ENCODE data around the gene SPEG. TPM values are rescaled to one million over a fixed set of nuclear protein-coding genes. Genes with fewer than 3 reads are reported as not detected.

The SPEG gene
- total and polyA plus RNA-seq, 2 of the 8 experiments (the other 6 are each of a cell fraction or from before 2014, with no cell fraction given), result 19.9 to 32.0 TPM

GRCh38 chr2:219499555-219499954 lies 64.9 kb downstream of the SPEG start:
- no peak for FAIRE-seq
- Histone ChIP-seq H3K79me1 (ENCODE audit: low read depth, low read length) (no peaks in the 10 kb centered on the region; the same call in 1 of the 2 replicates), H3K18ac (ENCODE audit: extremely low read depth, low read length) (no peak overlapping the region), H2AFZ (ENCODE audit: low read length) (no peak overlapping the region), H4K5ac (ENCODE audit: insufficient read length, low read depth, low read length) (no peak overlapping the region), H3K4me1 (replicated peaks in 1 of 4; ENCODE audit: control insufficient read depth in 3 of 4, insufficient read depth in 4 of 4, low read length in 3 of 4) (peaks cover 9 to 41% (median 21%) of the 10 kb centered on the region in 4 experiments), H3K9me3 (ENCODE audit: insufficient read depth in 2 of 2, low read depth in 1 of 2, low read length in 1 of 2) (no peaks in the 10 kb centered on the region), H2BK12ac (ENCODE audit: low read depth, low read length) (no peak overlapping the region), H2BK5ac (ENCODE audit: low read depth, low read length) (no peak overlapping the region), H3K27me3 (replicated peaks in 1 of 4; ENCODE audit: control insufficient read depth in 3 of 4, extremely low read depth in 1 of 4, insufficient read depth in 3 of 4, low read length in 3 of 4) (peaks cover 20 to 35% (median 28%) of the 10 kb centered on the region in 4 experiments), H4K20me1 (replicated peaks in 1 of 2; ENCODE audit: control insufficient read depth in 1 of 2, insufficient read depth in 2 of 2, low read length in 2 of 2) (no peaks in the 10 kb centered on the region), H3K9ac (replicated peaks in 1 of 4; ENCODE audit: extremely low read depth in 1 of 4, low read depth in 3 of 4, low read length in 3 of 4) (no peak overlapping the region; a peak in 1 of 7 replicates), H3K23ac (ENCODE audit: insufficient read length) (no peak overlapping the region), H3K4me2 (ENCODE audit: insufficient read depth in 1 of 2, low read depth in 2 of 2, low read length in 2 of 2) (peak overlapping the region; percentile 97 to 99), H3K4me3 (ENCODE audit: extremely low read depth in 1 of 4, insufficient read depth in 2 of 4, low read depth in 3 of 4, low read length in 4 of 4) (peak overlapping the region in 3 of 4 experiments; percentile 59 to 72 (median 71); a peak in 5 of 8 replicates), H4K91ac (replicated peaks; ENCODE audit: insufficient read length, low read length) (no peak overlapping the region), H2BK15ac (ENCODE audit: low read length) (no peak overlapping the region), H3K23me2 (ENCODE audit: low read depth, low read length) (peaks cover 24% of the 10 kb centered on the region), H3K56ac (replicated peaks; ENCODE audit: insufficient read length, low read depth, low read length) (peak overlapping the region; percentile 1), H3K14ac (ENCODE audit: insufficient read length) (no peak overlapping the region), H2BK20ac (ENCODE audit: low read length) (0 out of 2 replicates have a peak overlapping the region, but pooled peaks have one; percentile 13), H2AK5ac (ENCODE audit: low read depth, low read length) (no peak overlapping the region; the same call in 1 of the 2 replicates), H2BK120ac (replicated peaks; ENCODE audit: low read depth, low read length) (no peak overlapping the region), H3K27ac (ENCODE audit: low read depth, low read length) (no peak overlapping the region), H3K36me3 (ENCODE audit: control insufficient read depth in 2 of 4, insufficient read depth in 4 of 4, low read length in 3 of 4) (peaks cover 0 to 7% (median 0%) of the 10 kb centered on the region in 4 experiments; a peak in 2 of 8 replicates), H3K79me2 (ENCODE audit: control insufficient read depth in 1 of 2, insufficient read depth in 2 of 2, low read length in 2 of 2) (no peaks in the 10 kb centered on the region), H3K4ac (replicated peaks; ENCODE audit: insufficient read length, low read depth, low read length) (no peak overlapping the region), H4K8ac (ENCODE audit: extremely low read depth, insufficient read depth, low read length) (no peak overlapping the region)
- DNase-seq (ENCODE audit: low read depth in 1 of 2, low spot score in 2 of 2), result no peak
- ChIA-PET CTCF (ENCODE audit: partially characterized antibody) (interaction anchor here (0.7 to 113.1 kb wide), 7 partner anchors 10 to 1174 kb away, joined by 3 to 7248 read pairs (median 5); partner anchors contain the start of genes ASIC4, CHPF, DES and GMPPA), POLR2A (ENCODE audit: partially characterized antibody) (interaction anchor here (0.7 to 19.9 kb wide), 9 partner anchors 9 to 127 kb away, joined by 3 to 216 read pairs (median 7); partner anchors contain the start of gene ASIC4)
- 80% methylated on average over 1 of the region's 1 CpG; no CpG with 5 or more reads in 1 of the 2 experiments for WGBS, 2 experiments (ENCODE audit: extremely low coverage in 1 of 2, insufficient coverage in 1 of 2, insufficient read length in 1 of 2, insufficient replicate concordance in 2 of 2, low coverage in 1 of 2, low lambda C conversion rate in 2 of 2, missing lambda C conversion rate in 1 of 2)
- no peak for TF ChIP-seq NANOG (IDR thresholded peaks at IDR 0.05; ENCODE audit: insufficient read depth, low read depth, low read length, poor library complexity, severe bottlenecking)
